Stimulated activated CD8-positive, alpha-beta memory T cell treated with anti-CD3 and anti-CD28 coated beads, Interleukin-15, amount 100 ng/mL, for 4 hours (primary cell): ENCODE measurements around the gene COL6A2.
"Not testable (repeated sequence)": the region's sequence is repeated elsewhere in the genome, so short reads cannot be mapped to it uniquely, and the experiment has no call there.

Source experiments
- DNase-seq, 2 donors: peaks; one replicate each; pipeline ENCODE4 v3.0.0-alpha.2; 2020; ENCODE audit warnings: low read depth in 2 of 2

COL6A2 gene

GRCh38 chr21:46061063-46061462 lies 36.8 kb upstream of the COL6A2 start:
- DNase-seq = no peak

- DNase-seq = no peak
Measured at GRCh38 chr21:46061518-46061917, 36.4 kb upstream of the COL6A2 start.

GRCh38 chr21:46061950-46062349 lies 36.0 kb upstream of the COL6A2 start:
- DNase-seq = no peak

- no peak for DNase-seq
Measured at GRCh38 chr21:46062471-46063211, 35.3 kb upstream of the COL6A2 start.

- no peak for DNase-seq
Measured at GRCh38 chr21:46063227-46063626, 34.7 kb upstream of the COL6A2 start.

GRCh38 chr21:46063734-46064680 lies 33.9 kb upstream of the COL6A2 start:
- DNase-seq = no peak

GRCh38 chr21:46064870-46065214 lies 33.1 kb upstream of the COL6A2 start:
- no peak for DNase-seq

- DNase-seq = no peak
Measured at GRCh38 chr21:46065215-46065913, 32.5 kb upstream of the COL6A2 start.

- DNase-seq = no peak
Measured at GRCh38 chr21:46065914-46066551, 31.9 kb upstream of the COL6A2 start.

- DNase-seq = no peak
Measured at GRCh38 chr21:46066591-46067331, 31.2 kb upstream of the COL6A2 start.

GRCh38 chr21:46067505-46068201 lies 30.3 kb upstream of the COL6A2 start:
- DNase-seq = no peak

- no peak for DNase-seq
Measured at GRCh38 chr21:46068516-46069079, 29.3 kb upstream of the COL6A2 start.

GRCh38 chr21:46069166-46069565 lies 28.7 kb upstream of the COL6A2 start:
- no peak for DNase-seq

GRCh38 chr21:46069719-46070279 lies 28.1 kb upstream of the COL6A2 start:
- DNase-seq = no peak

- DNase-seq = no peak
Measured at GRCh38 chr21:46071082-46071481, 26.8 kb upstream of the COL6A2 start.

- not testable (repeated sequence) for DNase-seq
Measured at GRCh38 chr21:46076724-46077123, 21.2 kb upstream of the COL6A2 start.

GRCh38 chr21:46077674-46078101 lies 20.2 kb upstream of the COL6A2 start:
- DNase-seq = no peak

- DNase-seq = no peak
Measured at GRCh38 chr21:46078322-46078977, 19.5 kb upstream of the COL6A2 start.

GRCh38 chr21:46078978-46079351 lies 18.9 kb upstream of the COL6A2 start:
- DNase-seq = no peak
